Neural progenitor cell (in vitro differentiated cells): Measurements from ENCODE around the gene SALL1. TPM values are rescaled to one million over a fixed set of nuclear protein-coding genes. Genes with fewer than 3 reads are reported as not detected.
A peak's percentile ranks its signal among the peaks of the same experiment; 100 is the strongest.

Experiments
- DNase-seq: peaks from one replicate; pipeline ENCODE4 v3.0.0-alpha.2; 2016; ENCODE audit warnings: low spot score
- H2AFZ ChIP-seq: fragments of 200-600 bp; sonication (generic); replicated peaks from 2 replicates; pipeline ENCODE4 v1.6.1; 2016; ENCODE audit warnings: antibody characterized with exemption
- H3F3A ChIP-seq: fragments of 200-600 bp; sonication (generic); 2 replicates; pipeline ENCODE4 v1.6.1; 2016; ENCODE audit warnings: antibody characterized with exemption, low read depth
- H3K27ac ChIP-seq: fragments of 200-600 bp; sonication (generic); 2 replicates; pipeline ENCODE4 v1.5.1; 2016; ENCODE audit warnings: mild to moderate bottlenecking
- H3K27me3 ChIP-seq: fragments of 200-600 bp; sonication (generic); 2 replicates; pipeline ENCODE4 v1.6.1; 2016; ENCODE audit warnings: mild to moderate bottlenecking, moderate library complexity
- H3K36me3 ChIP-seq: fragments of 200-600 bp; sonication (generic); 2 replicates; pipeline ENCODE4 v1.5.1; 2016
- H3K4me1 ChIP-seq: fragments of 200-600 bp; sonication (generic); 2 replicates; pipeline ENCODE4 v1.6.1; 2016; ENCODE audit warnings: mixed run types
- H3K4me2 ChIP-seq: fragments of 200-600 bp; sonication (generic); 2 replicates; pipeline ENCODE4 v1.6.1; 2016
- H3K4me3 ChIP-seq: fragments of 200-600 bp; sonication (generic); 2 replicates; pipeline ENCODE4 v1.5.1; 2016
- H3K79me2 ChIP-seq: fragments of 200-600 bp; sonication (generic); 2 replicates; pipeline ENCODE4 v1.6.1; 2016; ENCODE audit warnings: low read depth
- H3K9ac ChIP-seq: fragments of 200-600 bp; sonication (generic); 2 replicates; pipeline ENCODE4 v1.6.1; 2016
- H3K9me3 ChIP-seq: fragments of 200-600 bp; sonication (generic); 2 replicates; pipeline ENCODE4 v1.5.1; 2016; ENCODE audit warnings: low read depth
- H4K20me1 ChIP-seq: fragments of 200-600 bp; sonication (generic); 2 replicates; pipeline ENCODE4 v1.6.1; 2016; ENCODE audit warnings: low read depth
- H3K27ac Mint-ChIP-seq: 3 replicates; pipeline ENCODE4 v1.8.0; 2021; ENCODE audit warnings: mixed read lengths
- H3K27me3 Mint-ChIP-seq: 2 replicates; pipeline ENCODE4 v1.8.0; 2022; ENCODE audit warnings: low read depth, mild to moderate bottlenecking, inconsistent platforms, moderate library complexity, mixed read lengths; ENCODE audit not compliant: insufficient read depth
- H3K36me3 Mint-ChIP-seq: 3 replicates; pipeline ENCODE4 v1.8.0; 2021; ENCODE audit warnings: mixed read lengths
- H3K4me1 Mint-ChIP-seq: 3 replicates; pipeline ENCODE4 v1.8.0; 2021; ENCODE audit warnings: mixed read lengths
- H3K4me3 Mint-ChIP-seq: 3 replicates; pipeline ENCODE4 v1.8.0; 2021; ENCODE audit warnings: mild to moderate bottlenecking, moderate library complexity, mixed read lengths
- H3K9me3 Mint-ChIP-seq: 3 replicates; pipeline ENCODE4 v1.8.0; 2020; ENCODE audit warnings: mixed read lengths
- CTCF ChIP-seq: fragments of 200-600 bp; sonication (generic); IDR thresholded peaks from 2 replicates; pipeline ENCODE4 v1.5.1; 2017; ENCODE audit warnings: antibody characterized with exemption, mild to moderate bottlenecking
- EZH2 ChIP-seq: fragments of 200-600 bp; sonication (generic); IDR thresholded peaks from 2 replicates; pipeline ENCODE4 v1.6.1; 2017; ENCODE audit warnings: antibody characterized with exemption, mild to moderate bottlenecking, moderate library complexity
- EZH2phosphoT487 ChIP-seq: fragments of 200-600 bp; sonication (generic); IDR thresholded peaks from 2 replicates; pipeline ENCODE4 v1.6.1; 2017; ENCODE audit warnings: antibody characterized with exemption
- total RNA-seq: library from RNA; depleted of rRNA; stranded (reverse); fragments of >200 nt; gene quantifications from 2 replicates; pipeline ENCODE4 v1.2.3, GENCODE V29; 2015; ENCODE audit warnings: low replicate concordance

The SALL1 gene
- total RNA-seq, 1 donor from 2014 or later = 50.3 TPM

- Histone ChIP-seq H3K4me1 (peaks cover 36% of the 10 kb centered on the region), H3F3A (peaks cover 52% of the 10 kb centered on the region), H3K4me3 (peak overlapping the region; percentile 97), H3K4me2 (peak overlapping the region; percentile 98), H3K36me3 (peaks cover under 1% of the 10 kb centered on the region), H3K79me2 (peaks cover 92% of the 10 kb centered on the region), H3K27me3 (no peaks in the 10 kb centered on the region), H3K9me3 (no peaks in the 10 kb centered on the region), H4K20me1 (peaks cover 50% of the 10 kb centered on the region), H2AFZ (no peak overlapping the region), H3K9ac (peak overlapping the region; percentile 86), H3K27ac (peak overlapping the region; percentile 97)
- peaks cover 19% of the 10 kb centered on the region for H3K27me3 Mint-ChIP-seq
- H3K27ac Mint-ChIP-seq = peak overlapping the region; percentile 97
- H3K9me3 Mint-ChIP-seq = no peaks in the 10 kb centered on the region
- H3K4me3 Mint-ChIP-seq = peak overlapping the region; percentile 97
- DNase-seq = peak; percentile 25
- no peaks in the 10 kb centered on the region for H3K36me3 Mint-ChIP-seq
- TF ChIP-seq EZH2phosphoT487 (no peak), EZH2 (no peak), CTCF (no peak)
- H3K4me1 Mint-ChIP-seq = peaks cover 56% of the 10 kb centered on the region
These were observed 1.3 kb downstream of the SALL1 start for GRCh38 chr16:51149721-51150164.

- Mint-ChIP-seq H3K9me3 (no peaks in the 10 kb centered on the region), H3K4me1 (peaks cover 59% of the 10 kb centered on the region), H3K4me3 (peak overlapping the region; percentile 97), H3K27ac (peak overlapping the region; percentile 85), H3K27me3 (peaks cover 17% of the 10 kb centered on the region), H3K36me3 (no peaks in the 10 kb centered on the region)
- H2AFZ ChIP-seq = no peak overlapping the region
- peak overlapping the region; percentile 97 for H3K4me3 ChIP-seq
- H3K36me3 ChIP-seq = peaks cover 4% of the 10 kb centered on the region
- DNase-seq = peak; percentile 30
- H3F3A ChIP-seq = peaks cover 52% of the 10 kb centered on the region
- no peak for TF ChIP-seq EZH2
- no peak for TF ChIP-seq CTCF
- no peak for TF ChIP-seq EZH2phosphoT487
- H3K9me3 ChIP-seq = no peaks in the 10 kb centered on the region
- peaks cover 55% of the 10 kb centered on the region for H4K20me1 ChIP-seq
- peak overlapping the region; percentile 86 for H3K9ac ChIP-seq
- H3K27me3 ChIP-seq = no peaks in the 10 kb centered on the region
- H3K4me2 ChIP-seq = peak overlapping the region; percentile 98
- H3K79me2 ChIP-seq = peaks cover 92% of the 10 kb centered on the region
- H3K27ac ChIP-seq = peak overlapping the region; percentile 97
- peaks cover 40% of the 10 kb centered on the region for H3K4me1 ChIP-seq
These were observed 1.8 kb downstream of the SALL1 start for GRCh38 chr16:51149251-51149661.

GRCh38 chr16:51148678-51149228 lies 2.3 kb downstream of the SALL1 start:
- peak overlapping the region; percentile 85 for H3K27ac Mint-ChIP-seq
- H3K27me3 ChIP-seq = no peaks in the 10 kb centered on the region
- peaks cover 60% of the 10 kb centered on the region for H4K20me1 ChIP-seq
- H3K79me2 ChIP-seq = peaks cover 92% of the 10 kb centered on the region
- H3K9me3 Mint-ChIP-seq = no peaks in the 10 kb centered on the region
- no peak for DNase-seq
- H3K4me3 Mint-ChIP-seq = peak overlapping the region; percentile 97
- H3K27me3 Mint-ChIP-seq = peaks cover 12% of the 10 kb centered on the region
- peak overlapping the region; percentile 97 for H3K27ac ChIP-seq
- TF ChIP-seq CTCF (no peak), EZH2phosphoT487 (no peak), EZH2 (no peak)
- peak overlapping the region; percentile 97 for H3K4me3 ChIP-seq
- peaks cover 59% of the 10 kb centered on the region for H3K4me1 Mint-ChIP-seq
- H3F3A ChIP-seq = peaks cover 54% of the 10 kb centered on the region
- peaks cover 45% of the 10 kb centered on the region for H3K4me1 ChIP-seq
- H2AFZ ChIP-seq = no peak overlapping the region
- no peaks in the 10 kb centered on the region for H3K36me3 Mint-ChIP-seq
- no peaks in the 10 kb centered on the region for H3K9me3 ChIP-seq
- H3K9ac ChIP-seq = peak overlapping the region; percentile 86
- peak overlapping the region; percentile 98 for H3K4me2 ChIP-seq
- peaks cover 4% of the 10 kb centered on the region for H3K36me3 ChIP-seq
